GM19035 (cell line): ENCODE measurements around the gene TANGO6.
"Not testable (repeated sequence)": the region's sequence is repeated elsewhere in the genome, so short reads cannot be mapped to it uniquely, and the experiment has no call there.

Source experiments
- ATAC-seq: cut with Tn5 transposase; IDR thresholded peaks from one replicate; pipeline ENCODE4 v1.9.1; 2021; ENCODE audit not compliant: unreplicated experiment

Gene TANGO6

DNA sequence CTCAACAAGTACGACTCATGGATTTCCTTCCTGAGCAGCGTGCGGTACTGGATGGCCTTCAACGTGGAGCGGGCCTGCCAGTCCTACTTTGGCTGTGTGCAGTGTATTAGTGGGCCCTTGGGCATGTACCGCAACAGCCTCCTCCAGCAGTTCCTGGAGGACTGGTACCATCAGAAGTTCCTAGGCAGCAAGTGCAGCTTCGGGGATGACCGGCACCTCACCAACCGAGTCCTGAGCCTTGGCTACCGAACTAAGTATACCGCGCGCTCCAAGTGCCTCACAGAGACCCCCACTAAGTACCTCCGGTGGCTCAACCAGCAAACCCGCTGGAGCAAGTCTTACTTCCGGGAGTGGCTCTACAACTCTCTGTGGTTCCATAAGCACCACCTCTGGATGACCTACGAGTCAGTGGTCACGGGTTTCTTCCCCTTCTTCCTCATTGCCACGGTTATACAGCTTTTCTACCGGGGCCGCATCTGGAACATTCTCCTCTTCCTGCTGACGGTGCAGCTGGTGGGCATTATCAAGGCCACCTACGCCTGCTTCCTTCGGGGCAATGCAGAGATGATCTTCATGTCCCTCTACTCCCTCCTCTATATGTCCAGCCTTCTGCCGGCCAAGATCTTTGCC, 271.1 kb downstream of the TANGO6 start:
- no peak for ATAC-seq

DNA sequence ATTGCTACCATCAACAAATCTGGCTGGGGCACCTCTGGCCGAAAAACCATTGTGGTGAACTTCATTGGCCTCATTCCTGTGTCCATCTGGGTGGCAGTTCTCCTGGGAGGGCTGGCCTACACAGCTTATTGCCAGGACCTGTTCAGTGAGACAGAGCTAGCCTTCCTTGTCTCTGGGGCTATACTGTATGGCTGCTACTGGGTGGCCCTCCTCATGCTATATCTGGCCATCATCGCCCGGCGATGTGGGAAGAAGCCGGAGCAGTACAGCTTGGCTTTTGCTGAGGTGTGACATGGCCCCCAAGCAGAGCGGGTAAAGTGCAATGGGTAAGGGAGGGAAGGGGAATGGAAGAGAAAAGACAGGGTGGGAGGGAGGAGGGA, 271.6 kb downstream of the TANGO6 start:
- no peak for ATAC-seq

DNA sequence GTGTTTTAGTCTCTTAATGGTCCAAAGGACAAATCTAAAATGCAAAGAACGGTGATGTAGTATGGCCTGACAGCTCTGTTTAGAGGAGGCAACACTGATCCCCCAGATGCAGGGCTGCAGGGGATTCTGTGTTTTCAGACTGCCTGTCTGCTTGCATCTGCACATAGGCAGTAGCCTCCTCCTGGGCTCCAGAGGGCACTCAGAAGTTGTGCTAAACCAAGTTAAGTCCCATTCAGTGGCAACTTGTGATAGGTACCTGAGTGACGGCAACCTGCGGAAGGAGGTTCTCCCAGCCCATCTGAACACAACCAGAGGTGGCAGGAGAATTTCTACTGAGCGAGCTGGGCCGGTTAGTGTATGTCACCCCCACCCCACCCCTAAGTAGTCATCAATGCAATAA, 272.0 kb downstream of the TANGO6 start:
- no peak for ATAC-seq

DNA sequence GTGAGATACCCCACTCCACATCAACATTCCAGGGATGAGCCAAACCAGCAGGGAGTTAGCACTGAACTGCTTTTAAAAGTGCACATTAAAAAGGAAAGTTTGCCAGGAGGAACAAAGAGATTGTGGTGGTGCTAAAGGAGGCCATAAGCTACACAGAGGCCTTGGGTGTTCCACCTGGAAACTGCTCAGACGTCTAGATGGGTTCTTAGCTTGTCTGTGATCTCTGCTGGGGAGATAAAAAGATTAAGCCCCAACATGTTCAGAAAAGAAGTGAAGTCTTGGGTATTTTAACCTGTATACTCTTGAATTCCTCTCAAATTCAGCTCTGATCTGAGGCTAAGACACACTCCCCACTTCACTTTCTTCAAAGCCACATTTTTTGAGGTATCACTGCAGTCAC, 272.5 kb downstream of the TANGO6 start:
- ATAC-seq: no peak

DNA sequence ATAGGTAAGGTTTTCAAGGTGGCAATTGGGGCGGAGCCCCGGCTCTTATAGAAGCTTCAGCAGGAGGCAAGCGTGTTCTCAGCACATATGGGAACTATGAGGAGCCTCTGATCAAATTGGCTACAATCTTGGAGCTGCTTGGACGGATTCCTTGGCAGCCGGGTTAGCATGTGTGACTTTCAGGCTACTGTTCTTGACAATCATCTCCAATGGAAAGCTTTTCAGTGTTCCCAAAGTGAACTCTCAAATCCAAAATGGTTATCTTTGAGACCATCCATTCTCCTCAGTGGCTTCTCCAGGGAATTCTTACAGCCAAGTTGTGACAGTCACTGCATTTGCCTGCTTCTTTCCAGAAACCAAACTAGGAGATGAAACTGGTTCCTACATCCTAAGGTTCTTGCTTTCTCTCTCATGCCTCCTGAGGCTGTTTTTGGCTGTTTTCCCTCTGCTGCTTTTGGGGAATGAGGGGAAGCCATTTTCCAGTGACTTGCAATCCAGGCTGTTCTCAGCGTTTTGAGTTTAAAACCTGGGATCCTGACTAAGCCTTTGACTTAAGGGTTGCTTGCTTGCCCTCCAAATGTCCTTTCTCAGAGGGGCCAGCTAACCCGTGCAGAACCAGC, 273.0 kb downstream of the TANGO6 start:
- ATAC-seq: no peak

DNA sequence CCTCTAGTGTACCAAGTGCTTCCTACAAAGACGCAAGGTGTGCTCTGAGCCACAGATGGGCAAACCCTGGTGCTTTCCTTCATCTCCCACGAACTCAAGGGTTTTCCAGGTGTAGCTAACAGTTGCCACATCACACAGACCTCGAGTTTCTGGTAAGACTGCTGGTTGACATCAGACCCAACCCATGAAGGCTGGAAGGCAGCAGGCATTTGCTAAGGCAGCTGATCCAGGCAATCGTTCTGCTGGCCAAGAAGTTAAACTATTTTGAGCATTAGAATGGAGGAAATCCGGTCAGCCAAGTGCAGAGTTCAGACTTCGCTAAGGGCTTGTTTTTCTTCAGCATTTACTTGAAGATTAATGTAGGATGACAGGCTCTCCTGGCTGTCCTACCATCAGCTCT, 273.6 kb downstream of the TANGO6 start:
- no peak for ATAC-seq

DNA sequence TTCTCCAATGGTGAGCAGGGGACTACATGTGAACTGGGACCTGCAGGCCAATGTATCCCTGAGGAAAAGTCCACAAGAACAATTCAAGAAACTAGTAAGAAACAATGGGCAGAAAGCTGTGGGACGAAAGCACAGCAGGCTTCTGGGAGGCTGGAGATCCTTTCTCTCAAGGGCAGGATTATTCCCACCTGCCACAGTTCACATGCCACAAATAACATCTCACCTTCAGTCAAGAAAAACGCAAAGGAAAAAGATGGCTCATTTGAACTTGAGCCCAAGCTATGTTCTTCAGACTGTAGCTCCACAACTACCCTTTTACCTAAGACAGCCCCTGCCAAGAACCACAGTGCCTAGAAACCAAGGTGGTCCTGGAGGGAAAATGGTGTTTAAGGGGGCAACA, 275.1 kb downstream of the TANGO6 start:
- no peak for ATAC-seq

DNA sequence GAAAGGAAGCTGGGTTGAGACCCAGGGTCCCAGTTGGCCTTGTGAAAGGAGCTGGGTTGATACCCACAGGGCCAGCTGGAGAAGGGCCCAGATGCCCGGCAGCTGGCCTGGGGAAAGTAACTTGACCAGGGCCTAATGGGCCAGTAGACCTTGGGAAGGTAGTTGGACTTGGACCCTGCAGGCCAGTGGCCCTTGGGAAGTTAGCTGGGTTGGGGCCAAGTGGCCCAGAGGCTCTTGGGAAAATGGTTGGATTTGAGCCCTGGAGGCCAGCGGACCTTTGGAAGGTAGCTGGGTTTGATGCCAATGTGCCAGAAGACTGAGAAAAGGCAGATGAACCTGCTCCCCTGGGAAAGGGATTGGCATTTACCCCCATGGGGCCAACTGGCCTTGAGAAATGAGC, 275.7 kb downstream of the TANGO6 start:
- ATAC-seq: no peak

DNA sequence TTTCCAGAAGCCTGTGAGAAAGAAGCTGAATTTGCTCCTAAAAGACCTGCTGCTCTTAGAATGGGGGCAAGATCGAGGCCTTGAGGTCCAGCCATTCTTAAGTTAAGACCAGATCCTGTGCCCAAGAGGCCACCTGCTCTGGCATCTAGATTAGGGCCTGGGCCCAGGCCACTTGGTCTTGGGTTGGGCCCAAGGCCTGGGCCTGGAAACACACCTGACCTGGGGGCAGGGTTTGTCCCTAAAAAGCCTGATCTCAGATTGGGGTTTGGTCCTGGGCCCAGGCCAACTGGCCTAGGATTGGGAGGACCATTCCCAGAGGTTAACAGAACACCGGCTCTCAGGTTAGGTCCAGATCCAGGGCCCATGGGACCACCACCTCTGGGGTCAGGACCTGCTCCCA, 276.2 kb downstream of the TANGO6 start:
- no peak for ATAC-seq

DNA sequence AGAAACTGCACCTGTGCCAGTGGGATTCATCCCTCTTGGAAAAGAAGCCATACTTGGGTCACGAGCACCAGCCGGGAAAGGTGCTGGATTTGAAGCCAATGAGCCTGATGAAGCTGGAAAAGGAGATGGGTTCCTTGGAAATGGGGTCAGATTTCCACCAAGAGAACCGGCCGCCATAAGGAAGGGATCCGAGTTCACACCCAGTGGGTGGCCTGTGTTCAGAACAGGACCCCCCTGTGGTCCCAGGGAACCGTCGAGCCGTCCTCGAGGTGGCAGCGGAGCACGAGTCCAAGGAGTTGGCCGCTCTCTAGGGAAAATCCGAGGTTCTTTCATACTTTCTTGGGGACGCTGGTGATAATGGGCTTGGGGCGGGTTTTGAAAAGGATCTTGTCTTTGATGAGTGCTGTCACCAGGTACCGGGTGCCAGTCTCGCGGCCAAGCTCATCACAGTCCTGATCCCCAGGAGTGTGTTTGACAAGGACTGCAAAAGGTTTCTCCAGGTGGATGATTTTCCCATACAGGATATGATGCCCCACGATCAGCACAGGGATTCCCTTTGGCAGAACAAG, 276.8 kb downstream of the TANGO6 start:
- no peak for ATAC-seq

DNA sequence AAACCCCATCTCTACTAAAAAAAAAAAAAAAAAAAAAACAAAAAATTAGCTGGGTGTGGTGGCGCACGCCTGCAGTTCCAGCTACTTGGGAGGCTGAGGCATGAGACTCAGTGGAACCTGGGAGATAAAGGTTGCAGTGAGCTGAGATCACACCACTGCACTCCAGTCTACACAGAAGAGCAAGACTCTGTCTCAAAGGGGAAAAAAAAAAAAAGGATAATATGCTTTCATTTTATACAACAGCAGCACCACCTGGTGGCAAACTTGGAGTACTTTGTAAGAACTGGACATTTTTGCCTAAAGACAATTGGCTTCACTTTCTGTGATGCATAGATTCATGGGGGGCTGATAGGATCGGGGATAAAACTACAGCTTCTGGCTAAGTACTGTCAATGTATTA, 280.6 kb downstream of the TANGO6 start:
- ATAC-seq: no peak

DNA sequence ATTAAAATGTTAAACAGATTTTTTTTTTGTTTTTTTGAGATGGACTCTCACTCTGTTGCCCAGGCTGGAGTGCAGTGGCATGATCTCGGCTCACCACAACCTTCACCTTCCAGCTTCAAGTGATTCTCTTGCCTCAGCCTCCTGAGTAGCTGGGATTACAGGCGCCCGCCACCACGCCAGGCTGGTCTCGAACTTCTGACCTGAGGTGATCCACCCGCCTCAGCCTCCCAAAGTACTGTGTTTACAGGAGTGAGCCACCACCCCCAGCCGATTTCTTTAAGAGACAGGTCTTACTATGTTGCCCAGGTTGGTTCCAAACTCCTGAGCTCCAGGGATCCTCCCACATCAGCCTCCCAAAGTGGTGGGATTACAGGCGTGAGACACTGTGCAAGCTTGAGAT, 281.1 kb downstream of the TANGO6 start:
- not testable (repeated sequence) for ATAC-seq

DNA sequence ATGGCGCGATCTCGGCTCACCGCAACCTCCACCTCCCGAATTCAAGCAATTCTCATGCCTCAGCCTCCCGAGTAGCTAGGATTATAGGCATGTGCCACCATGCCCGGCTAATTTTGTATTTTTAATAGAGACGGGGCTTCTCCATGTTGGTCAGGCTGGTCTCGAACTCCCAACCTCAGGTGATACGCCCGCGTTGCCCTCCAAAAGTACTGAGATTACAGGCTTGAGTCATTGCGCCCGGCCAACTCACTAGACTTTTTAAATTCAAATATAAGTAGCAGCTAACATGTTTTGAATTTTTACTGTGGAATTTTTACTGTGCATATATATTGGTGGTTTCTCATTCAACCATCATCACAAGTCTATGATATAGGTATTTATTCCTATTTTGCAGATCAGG, 281.6 kb downstream of the TANGO6 start:
- not testable (repeated sequence) for ATAC-seq

DNA sequence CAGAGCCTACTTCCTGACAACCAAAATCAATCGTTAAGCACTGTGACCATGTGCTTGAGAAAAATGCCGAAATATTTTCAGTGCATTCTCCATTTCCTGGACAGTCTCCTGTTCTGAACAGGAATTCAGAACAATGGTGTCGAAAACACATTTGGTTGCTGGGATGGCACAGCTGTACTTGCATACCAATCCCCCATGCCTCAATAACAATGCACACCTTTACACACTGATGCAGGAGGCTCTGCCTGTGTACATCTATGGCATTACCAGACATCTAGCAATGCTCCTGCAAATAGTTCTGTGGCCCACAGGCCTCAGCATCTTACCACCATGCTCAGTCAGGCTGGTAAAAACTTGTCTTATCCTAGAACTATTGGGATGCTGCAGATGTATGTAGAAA, 282.9 kb downstream of the TANGO6 start:
- no peak for ATAC-seq

DNA sequence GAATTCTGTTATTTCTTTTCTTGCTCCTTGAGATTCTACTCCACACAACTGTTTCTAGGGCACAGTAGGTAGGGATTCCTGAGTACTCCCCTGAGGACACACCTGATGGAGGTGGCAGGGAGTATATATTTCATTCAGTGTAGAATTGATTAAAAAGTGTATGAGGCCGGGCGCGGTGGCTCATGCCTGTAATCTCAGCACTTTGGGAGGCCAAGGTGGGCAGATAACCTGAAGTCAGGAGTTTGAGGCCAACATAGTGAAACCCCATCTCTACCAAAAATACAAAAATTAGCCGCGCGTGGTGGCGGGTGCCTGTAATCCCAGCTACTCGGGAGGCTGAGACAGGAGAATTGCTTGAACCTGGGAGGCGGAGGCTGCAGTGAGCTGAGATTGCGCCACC, 283.5 kb downstream of the TANGO6 start:
- not testable (repeated sequence) for ATAC-seq

DNA sequence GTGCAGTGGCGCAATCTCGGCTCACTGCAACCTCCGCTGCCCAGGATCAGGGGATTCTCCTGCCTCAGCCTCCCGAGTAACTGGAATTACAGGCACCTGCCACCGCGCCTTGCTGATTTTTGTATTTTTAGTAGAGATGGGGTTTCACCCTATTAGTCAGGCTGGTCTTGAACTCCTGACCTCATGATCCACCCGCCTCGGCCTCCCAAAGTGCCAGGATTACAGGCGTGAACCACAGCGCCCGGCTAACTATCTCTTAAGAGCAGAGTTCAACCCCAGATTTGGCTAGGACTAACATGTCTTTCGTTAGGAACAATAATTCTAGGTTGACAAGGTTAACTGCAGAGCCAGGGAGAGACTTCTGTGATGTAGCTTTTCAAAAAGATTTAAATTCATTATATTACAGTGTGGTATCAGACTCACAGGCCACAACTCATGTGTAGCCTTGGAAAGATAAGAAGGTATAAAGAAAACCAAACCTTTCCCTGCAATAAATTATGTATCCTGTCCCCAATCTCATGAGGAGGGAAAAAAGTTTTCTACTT, 284.7 kb downstream of the TANGO6 start:
- no peak for ATAC-seq

DNA sequence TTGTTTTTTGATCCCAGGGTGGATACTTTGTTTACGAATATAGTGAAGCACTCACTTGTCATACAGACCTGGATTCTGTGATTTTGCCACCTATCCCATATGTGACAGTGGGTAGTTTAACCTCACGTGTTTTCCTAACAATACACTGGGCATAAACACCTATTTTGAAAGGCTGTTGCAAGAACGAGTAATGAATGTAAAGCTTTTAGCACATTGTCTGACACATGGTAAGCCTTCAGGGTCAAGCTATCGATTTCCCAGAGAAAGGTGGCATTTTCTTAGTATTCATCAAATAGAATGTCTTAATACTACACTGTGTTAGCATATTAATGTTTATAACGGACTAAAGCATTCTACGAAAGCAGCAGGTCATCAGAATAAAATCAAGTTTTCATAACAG, 287.1 kb downstream of the TANGO6 start:
- no peak for ATAC-seq

DNA sequence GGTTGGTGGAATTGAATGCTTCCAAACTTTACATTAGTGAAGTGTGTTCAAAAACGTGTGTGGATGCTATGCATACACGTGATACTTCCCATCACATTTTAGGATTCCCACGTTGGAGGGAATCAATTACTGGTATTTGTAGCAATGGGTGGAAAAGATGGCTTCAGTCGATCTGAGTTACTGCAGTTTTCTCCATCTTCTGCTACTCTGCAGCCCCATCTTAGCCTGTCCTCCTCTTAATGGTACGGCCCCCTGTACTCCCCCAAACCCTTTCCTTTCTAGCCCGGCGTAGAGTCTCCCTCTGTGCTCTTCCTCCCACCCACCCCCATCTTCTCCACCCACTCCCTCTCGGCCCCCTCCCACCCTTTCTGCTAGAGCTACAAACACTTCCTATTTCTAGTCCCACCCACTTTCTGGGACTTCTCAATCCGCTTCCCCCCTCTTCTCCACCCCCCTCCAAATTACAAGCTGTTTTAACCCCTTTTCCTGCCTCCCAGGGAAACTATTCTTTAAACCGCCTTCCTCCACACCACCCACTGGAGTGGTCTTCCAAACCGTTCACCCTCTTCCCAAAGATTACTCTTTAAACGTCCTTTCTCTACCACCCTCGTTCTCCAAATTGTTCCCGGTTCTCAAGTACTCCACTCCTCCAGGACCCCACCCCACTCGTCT, 288.0 kb downstream of the TANGO6 start:
- no peak for ATAC-seq

DNA sequence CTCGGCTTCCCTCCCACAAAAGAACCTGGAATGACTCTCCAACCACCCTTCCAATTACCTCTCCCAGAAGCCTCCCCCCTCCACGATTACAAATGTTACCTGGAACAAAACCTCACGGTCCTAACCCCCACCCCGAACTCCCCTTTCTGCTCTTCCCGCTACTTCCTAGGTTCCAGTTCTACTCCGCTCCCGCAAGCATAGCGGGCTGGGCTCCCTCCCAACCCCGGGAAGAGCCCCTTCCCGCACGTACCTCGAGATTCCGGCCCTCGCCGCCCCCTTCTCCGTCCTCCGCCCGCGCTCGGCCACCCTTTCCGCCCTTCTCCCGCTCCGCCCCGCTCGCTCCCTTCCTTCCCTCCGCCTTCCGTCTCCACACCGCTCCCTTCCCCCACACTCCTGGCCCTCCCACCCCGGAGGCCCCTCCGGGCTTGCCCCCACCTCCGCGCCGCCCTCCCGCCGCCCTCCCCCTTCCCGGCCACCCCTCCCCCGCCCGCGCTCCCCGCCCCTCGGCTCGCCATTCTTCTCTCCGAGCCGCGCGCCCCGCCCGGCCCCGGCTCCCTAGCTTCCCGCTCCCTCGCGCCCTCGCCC, 288.6 kb downstream of the TANGO6 start:
- peak; percentile 55 for ATAC-seq

DNA sequence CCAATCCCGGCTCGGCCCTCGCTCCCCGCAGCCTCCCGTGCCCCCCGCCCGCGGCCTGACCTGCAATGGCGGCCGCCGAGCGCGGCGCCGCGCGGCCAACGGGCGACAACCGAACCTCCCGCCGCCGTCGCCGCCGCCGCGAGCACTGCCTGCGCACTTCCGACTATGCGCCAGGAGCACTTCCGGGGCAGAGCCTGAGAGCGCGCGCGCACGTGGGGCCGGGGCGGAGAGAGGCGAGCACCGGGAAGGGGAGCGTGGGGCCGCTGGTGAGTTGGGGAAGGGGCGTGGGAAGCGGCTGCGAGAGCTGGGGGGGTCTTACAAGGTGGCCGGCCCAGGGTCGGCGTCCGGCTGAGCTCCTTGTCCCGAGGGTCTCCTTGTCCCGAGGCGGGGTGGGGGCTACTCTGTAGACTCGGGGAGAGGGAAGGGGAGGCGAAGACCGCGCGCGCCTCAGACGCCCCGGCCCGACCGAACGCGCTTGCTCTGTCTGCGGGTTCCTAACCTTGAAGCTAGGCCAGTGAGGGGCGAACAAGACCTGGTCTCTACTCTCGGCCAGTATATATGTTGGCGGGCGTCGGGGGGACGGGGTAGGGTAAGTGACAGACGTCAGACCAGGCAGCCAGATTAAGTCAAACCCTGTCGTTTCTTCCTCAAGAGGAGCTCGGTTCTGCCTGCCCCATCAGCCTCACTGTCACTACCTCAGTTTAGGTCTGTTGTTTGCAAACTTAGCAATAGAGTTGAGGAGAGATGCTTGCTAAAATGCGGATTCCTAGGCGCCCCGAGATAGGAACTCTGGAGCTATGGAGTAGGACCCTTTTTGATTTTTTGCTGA, 289.3 kb downstream of the TANGO6 start, which contains the start of the genes CHTF8 and UTP4:
TSS of gene CHTF8 (minus strand) at position 165 of the 829 bp plus-strand sequence. CDS start 11,130 bp downstream, outside the sequence.
TSS of gene UTP4 (plus strand) at position 226 of the 829 bp plus-strand sequence. CDS start 811 bp downstream, outside the sequence.
- peak; percentile 89 for ATAC-seq
